Liver (tissue), 9 donors: Measurements from ENCODE around the gene BPIFA3. TPM values are rescaled to one million over a fixed set of nuclear protein-coding genes. Genes with fewer than 3 reads are reported as not detected.

Experiments
- DNase-seq: peaks from one replicate; pipeline ENCODE4 v3.0.0-alpha.2; 2017; ENCODE audit warnings: low spot score
- H3K27ac ChIP-seq, 2 donors: one replicate each; pipeline ENCODE4 v1.7.0; 2013; ENCODE audit warnings: inconsistent platforms in 2 of 2, low read length in 2 of 2, control low read depth in 1 of 2, low read depth in 1 of 2, mild to moderate bottlenecking in 1 of 2
- H3K27me3 ChIP-seq, 4 donors: one replicate each; pipeline versions ENCODE4 v1.6.1 to v1.7.0; 2013; ENCODE audit warnings: low read length in 3 of 4, inconsistent platforms in 1 of 4, mild to moderate bottlenecking in 1 of 4, moderate library complexity in 1 of 4; ENCODE audit not compliant: control insufficient read depth in 4 of 4, insufficient read depth in 4 of 4
- H3K36me3 ChIP-seq, 4 donors: one replicate each; pipeline versions ENCODE4 v1.6.1 to v1.7.0; 2013; ENCODE audit warnings: low read length in 3 of 4, mild to moderate bottlenecking in 3 of 4, low read depth in 1 of 4, moderate library complexity in 1 of 4; ENCODE audit not compliant: control insufficient read depth in 4 of 4, insufficient read depth in 3 of 4
- H3K4me1 ChIP-seq, 4 donors: one replicate each; pipeline versions ENCODE4 v1.6.1 to v1.7.0; 2013; ENCODE audit warnings: low read length in 3 of 4, mild to moderate bottlenecking in 3 of 4, moderate library complexity in 1 of 4; ENCODE audit not compliant: control insufficient read depth in 4 of 4, insufficient read depth in 4 of 4
- H3K4me3 ChIP-seq, 3 donors: one replicate each; pipeline versions ENCODE4 v1.6.1 to v1.7.0; 2013; ENCODE audit warnings: low read length in 3 of 3, control low read depth in 1 of 3, low read depth in 1 of 3, mild to moderate bottlenecking in 1 of 3
- H3K9ac ChIP-seq, 2 donors: one replicate each; pipeline ENCODE4 v1.7.0; 2013; ENCODE audit warnings: low read length in 2 of 2, mild to moderate bottlenecking in 2 of 2, moderate library complexity in 2 of 2, control low read depth in 1 of 2, low read depth in 1 of 2
- H3K9me3 ChIP-seq, 4 donors: one replicate each; pipeline versions ENCODE4 v1.6.1 to v1.7.0; 2013; ENCODE audit warnings: low read length in 3 of 4; ENCODE audit not compliant: control insufficient read depth in 4 of 4
- EGR1 ChIP-seq, 2 donors: IDR thresholded peaks; 2 replicates each; pipeline ENCODE4 v1.6.1; 2016 to 2018; ENCODE audit warnings: antibody characterized with exemption in 2 of 2, low read depth in 2 of 2
- FOXA1 ChIP-seq: IDR thresholded peaks from 2 replicates; pipeline ENCODE4 v1.6.1; 2016; ENCODE audit warnings: antibody characterized with exemption
- FOXA2 ChIP-seq: IDR thresholded peaks from 2 replicates; pipeline ENCODE4 v1.6.1; 2016; ENCODE audit warnings: antibody characterized with exemption
- GABPA ChIP-seq, 2 donors: IDR thresholded peaks in 1 of 2; conservative IDR thresholded peaks in 1 of 2; 2 replicates each; pipeline ENCODE4 v1.6.1; 2016; ENCODE audit warnings: antibody characterized with exemption in 2 of 2, mild to moderate bottlenecking in 1 of 2, moderate library complexity in 1 of 2
- HNF4A ChIP-seq, 2 donors: conservative IDR thresholded peaks; 2 replicates each; pipeline ENCODE4 v1.6.1; 2016; ENCODE audit warnings: antibody characterized with exemption in 2 of 2, mild to moderate bottlenecking in 2 of 2
- HNF4G ChIP-seq: IDR thresholded peaks from 2 replicates; pipeline ENCODE4 v1.6.1; 2016; ENCODE audit warnings: antibody characterized with exemption
- JUND ChIP-seq, 2 donors: IDR thresholded peaks; 2 replicates each; pipeline ENCODE4 v1.6.1; 2016; ENCODE audit warnings: antibody characterized with exemption in 2 of 2
- NR2F2 ChIP-seq: IDR thresholded peaks from 2 replicates; pipeline ENCODE4 v1.6.1; 2016; ENCODE audit warnings: antibody characterized with exemption
- RXRA ChIP-seq, 2 donors: IDR thresholded peaks; 2 replicates each; pipeline ENCODE4 v1.6.1; 2017 to 2018; ENCODE audit warnings: antibody characterized with exemption in 2 of 2, mild to moderate bottlenecking in 1 of 2
- SP1 ChIP-seq: IDR thresholded peaks from 2 replicates; pipeline ENCODE4 v1.6.1; 2018; ENCODE audit warnings: antibody characterized with exemption, mild to moderate bottlenecking
- TAF1 ChIP-seq: conservative IDR thresholded peaks from 2 replicates; pipeline ENCODE4 v1.6.1; 2016; ENCODE audit warnings: antibody characterized with exemption, mild to moderate bottlenecking
- YY1 ChIP-seq: IDR thresholded peaks from 2 replicates; pipeline ENCODE4 v1.6.1; 2016; ENCODE audit warnings: antibody characterized with exemption, mild to moderate bottlenecking
- WGBS: extraction: QIAGEN DNeasy Blood & Tissue Kit; methylation state at CpG from one replicate; pipeline ENCODE4 v1.1.7; 2013; 5-methylcytosine and 5-hydroxymethylcytosine counted together
- polyA plus RNA-seq, 2 donors: library from polyadenylated mRNA; stranded (reverse) in 1 of 2; unstranded in 1 of 2; fragments of 200-250 nt in 1 of 2; fragments of >200 nt in 1 of 2; fragmentation: Nextera tagmentation in 1 of 2; extraction: Ambion mirVana in 1 of 2; gene quantifications; one replicate each; pipeline versions ENCODE4 v1.2.1 to v1.2.3, GENCODE V29; 2013 to 2015
- total RNA-seq, 2 donors: library from RNA; depleted of rRNA; stranded (reverse); fragments of >200 nt; gene quantifications; one replicate each; pipeline ENCODE4 v1.2.3, GENCODE V29; 2014
- TF ChIP-seq, protein P1 (sequence below): IDR thresholded peaks from 2 replicates; pipeline ENCODE4 v1.6.1; 2016; ENCODE audit warnings: antibody characterized with exemption
- TF ChIP-seq, protein P2 (sequence below): fragments of 150-350 bp; IDR thresholded peaks from 2 replicates; pipeline ENCODE4 v1.5.1; 2017; ENCODE audit warnings: improper control_type of control experiment, low read depth, low read length; ENCODE audit not compliant: missing input control
- TF ChIP-seq, protein P3 (sequence below): IDR thresholded peaks from 2 replicates; pipeline ENCODE4 v1.6.1; 2016; ENCODE audit warnings: antibody characterized with exemption
- TF ChIP-seq, protein P4 (sequence below): IDR thresholded peaks from 2 replicates; pipeline ENCODE4 v1.6.1; 2016; ENCODE audit warnings: antibody characterized with exemption
- donor health status: healthy.
- donor health status: healthy.
- donor health status: healthy.
- donor health status: healthy.
- donor health status: healthy.

BPIFA3 gene
- total and polyA plus RNA-seq, 4 donors, result not detected

DNA sequence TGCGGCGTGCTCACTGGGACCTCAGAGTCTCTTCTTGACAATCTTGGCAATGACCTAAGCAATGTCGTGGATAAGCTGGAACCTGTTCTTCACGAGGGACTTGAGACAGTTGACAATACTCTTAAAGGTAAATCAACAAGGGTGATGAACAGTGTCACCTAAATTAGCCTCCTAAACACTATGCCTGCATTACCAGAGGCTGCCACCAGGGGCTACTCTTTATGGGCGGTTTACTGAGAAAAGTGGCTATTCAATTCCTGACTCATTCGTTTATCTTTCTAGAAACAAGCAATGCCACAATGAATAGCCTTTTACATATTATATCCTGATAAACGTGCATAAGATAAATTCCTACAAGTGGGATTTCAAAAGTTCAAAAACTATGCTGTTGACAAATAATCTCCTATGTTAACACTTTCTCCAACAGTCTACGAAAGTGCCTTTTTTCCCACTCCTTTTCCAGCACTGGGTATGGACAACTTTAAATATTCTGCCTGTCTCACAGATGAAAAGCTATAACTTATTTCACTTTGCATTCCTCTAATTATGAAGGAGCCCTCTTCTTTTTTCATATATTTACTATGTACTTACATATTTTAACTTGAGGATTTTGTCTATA, 47.9 kb upstream of the BPIFA3 start:
- Histone ChIP-seq H3K9me3 (peaks cover 3 to 15% (median 6%) of the 10 kb centered on the region in 4 donors), H3K27me3 (no peaks in the 10 kb centered on the region), H3K36me3 (no peaks in the 10 kb centered on the region), H3K4me3 (no peak overlapping the region), H3K27ac (no peak overlapping the region), H3K4me1 (no peaks in the 10 kb centered on the region), H3K9ac (no peak overlapping the region)
- no peak for DNase-seq
- TF ChIP-seq YY1 (no peak), HNF4A (conservative IDR thresholded peaks at IDR 0.05) (no peak), GABPA (IDR thresholded peaks at IDR 0.05 in 1 of 2, conservative IDR thresholded peaks at IDR 0.05 in 1 of 2) (no peak)
- TF ChIP-seq, protein P1, sequence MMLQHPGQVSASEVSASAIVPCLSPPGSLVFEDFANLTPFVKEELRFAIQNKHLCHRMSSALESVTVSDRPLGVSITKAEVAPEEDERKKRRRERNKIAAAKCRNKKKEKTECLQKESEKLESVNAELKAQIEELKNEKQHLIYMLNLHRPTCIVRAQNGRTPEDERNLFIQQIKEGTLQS, result no peak
- TF ChIP-seq, protein P2, sequence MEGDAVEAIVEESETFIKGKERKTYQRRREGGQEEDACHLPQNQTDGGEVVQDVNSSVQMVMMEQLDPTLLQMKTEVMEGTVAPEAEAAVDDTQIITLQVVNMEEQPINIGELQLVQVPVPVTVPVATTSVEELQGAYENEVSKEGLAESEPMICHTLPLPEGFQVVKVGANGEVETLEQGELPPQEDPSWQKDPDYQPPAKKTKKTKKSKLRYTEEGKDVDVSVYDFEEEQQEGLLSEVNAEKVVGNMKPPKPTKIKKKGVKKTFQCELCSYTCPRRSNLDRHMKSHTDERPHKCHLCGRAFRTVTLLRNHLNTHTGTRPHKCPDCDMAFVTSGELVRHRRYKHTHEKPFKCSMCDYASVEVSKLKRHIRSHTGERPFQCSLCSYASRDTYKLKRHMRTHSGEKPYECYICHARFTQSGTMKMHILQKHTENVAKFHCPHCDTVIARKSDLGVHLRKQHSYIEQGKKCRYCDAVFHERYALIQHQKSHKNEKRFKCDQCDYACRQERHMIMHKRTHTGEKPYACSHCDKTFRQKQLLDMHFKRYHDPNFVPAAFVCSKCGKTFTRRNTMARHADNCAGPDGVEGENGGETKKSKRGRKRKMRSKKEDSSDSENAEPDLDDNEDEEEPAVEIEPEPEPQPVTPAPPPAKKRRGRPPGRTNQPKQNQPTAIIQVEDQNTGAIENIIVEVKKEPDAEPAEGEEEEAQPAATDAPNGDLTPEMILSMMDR, result peak; percentile 10
- WGBS, result 51% methylated on average over 8 of the region's 8 CpGs

DNA sequence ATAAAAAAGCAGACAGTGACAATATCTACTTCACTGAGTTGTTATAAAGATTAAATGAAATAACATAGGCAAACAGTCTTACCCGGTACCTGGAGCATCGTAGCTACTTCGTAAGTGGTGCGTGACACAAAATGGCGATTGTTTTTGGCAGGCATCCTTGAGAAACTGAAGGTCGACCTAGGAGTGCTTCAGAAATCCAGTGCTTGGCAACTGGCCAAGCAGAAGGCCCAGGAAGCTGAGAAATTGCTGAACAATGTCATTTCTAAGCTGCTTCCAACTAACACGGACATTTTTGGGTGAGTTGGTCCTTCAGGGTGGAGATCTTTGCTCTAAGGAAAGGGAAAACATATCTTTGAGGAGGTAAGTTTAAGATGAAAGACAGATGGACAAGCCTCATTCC, 44.4 kb upstream of the BPIFA3 start:
- Histone ChIP-seq H3K27ac (no peak overlapping the region), H3K9ac (no peak overlapping the region), H3K27me3 (no peaks in the 10 kb centered on the region), H3K9me3 (peaks cover 3 to 15% (median 6%) of the 10 kb centered on the region in 4 donors), H3K4me3 (no peak overlapping the region), H3K4me1 (no peaks in the 10 kb centered on the region), H3K36me3 (no peaks in the 10 kb centered on the region)
- 70% methylated on average over 7 of the region's 7 CpGs for WGBS
- no peak for DNase-seq
- TF ChIP-seq FOXA2, result no peak
- TF ChIP-seq HNF4A (conservative IDR thresholded peaks at IDR 0.05), result no peak
- TF ChIP-seq, protein P3, sequence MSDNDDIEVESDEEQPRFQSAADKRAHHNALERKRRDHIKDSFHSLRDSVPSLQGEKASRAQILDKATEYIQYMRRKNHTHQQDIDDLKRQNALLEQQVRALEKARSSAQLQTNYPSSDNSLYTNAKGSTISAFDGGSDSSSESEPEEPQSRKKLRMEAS, result no peak
- TF ChIP-seq, protein P4, sequence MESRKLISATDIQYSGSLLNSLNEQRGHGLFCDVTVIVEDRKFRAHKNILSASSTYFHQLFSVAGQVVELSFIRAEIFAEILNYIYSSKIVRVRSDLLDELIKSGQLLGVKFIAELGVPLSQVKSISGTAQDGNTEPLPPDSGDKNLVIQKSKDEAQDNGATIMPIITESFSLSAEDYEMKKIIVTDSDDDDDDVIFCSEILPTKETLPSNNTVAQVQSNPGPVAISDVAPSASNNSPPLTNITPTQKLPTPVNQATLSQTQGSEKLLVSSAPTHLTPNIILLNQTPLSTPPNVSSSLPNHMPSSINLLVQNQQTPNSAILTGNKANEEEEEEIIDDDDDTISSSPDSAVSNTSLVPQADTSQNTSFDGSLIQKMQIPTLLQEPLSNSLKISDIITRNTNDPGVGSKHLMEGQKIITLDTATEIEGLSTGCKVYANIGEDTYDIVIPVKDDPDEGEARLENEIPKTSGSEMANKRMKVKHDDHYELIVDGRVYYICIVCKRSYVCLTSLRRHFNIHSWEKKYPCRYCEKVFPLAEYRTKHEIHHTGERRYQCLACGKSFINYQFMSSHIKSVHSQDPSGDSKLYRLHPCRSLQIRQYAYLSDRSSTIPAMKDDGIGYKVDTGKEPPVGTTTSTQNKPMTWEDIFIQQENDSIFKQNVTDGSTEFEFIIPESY, result no peak

DNA sequence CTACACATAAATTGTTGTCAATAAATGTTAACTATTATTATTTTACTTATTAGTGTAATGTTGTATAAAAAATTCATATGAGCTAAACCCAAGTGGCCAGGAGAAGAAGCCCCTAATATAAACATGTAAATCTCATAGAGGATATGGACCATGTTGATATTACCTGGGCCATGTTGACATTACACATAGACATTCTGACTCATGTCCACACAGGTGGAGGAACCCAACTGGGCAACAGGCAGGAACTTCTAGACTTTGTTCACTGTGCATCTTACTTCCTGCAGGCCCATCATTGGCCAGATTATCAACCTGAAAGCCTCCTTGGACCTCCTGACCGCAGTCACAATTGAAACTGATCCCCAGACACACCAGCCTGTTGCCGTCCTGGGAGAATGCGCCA, 42.0 kb upstream of the BPIFA3 start:
- Histone ChIP-seq H3K9me3 (peaks cover 0 to 3% (median 0%) of the 10 kb centered on the region in 4 donors), H3K4me1 (no peaks in the 10 kb centered on the region), H3K27me3 (no peaks in the 10 kb centered on the region), H3K27ac (no peak overlapping the region), H3K9ac (no peak overlapping the region), H3K4me3 (no peak overlapping the region), H3K36me3 (no peaks in the 10 kb centered on the region)
- TF ChIP-seq NR2F2 (no peak), EGR1 (IDR thresholded peaks at IDR 0.05; ENCODE audit: low read depth in 2 of 2) (no peak), HNF4A (conservative IDR thresholded peaks at IDR 0.05) (no peak), SP1 (no peak), JUND (IDR thresholded peaks at IDR 0.05) (no peak), RXRA (IDR thresholded peaks at IDR 0.05) (no peak), FOXA2 (no peak), TAF1 (no peak), FOXA1 (no peak), YY1 (no peak), HNF4G (no peak), GABPA (IDR thresholded peaks at IDR 0.05 in 1 of 2, conservative IDR thresholded peaks at IDR 0.05 in 1 of 2) (no peak)
- TF ChIP-seq, protein P2, result no peak
- TF ChIP-seq, protein P1, result no peak
- TF ChIP-seq, protein P4, result no peak
- TF ChIP-seq, protein P3, result no peak
- DNase-seq, result no peak
- 89% methylated on average over 3 of the region's 3 CpGs for WGBS
